Measurements from ENCODE around the gene PLCZ1. TPM values are rescaled to one million over a fixed set of nuclear protein-coding genes. Genes with fewer than 3 reads are reported as not detected.

Gene PLCZ1
- 0.33 TPM in 1 of 2 replicates, not detected in the other for total RNA-seq

GRCh38 chr12:18737819-18738218, at the start of gene PLCZ1, which contains the start of gene CAPZA3:
PLCZ1 (minus strand) TSS chr12:18738012; CDS start chr12:18737371, 641 bp downstream.
CAPZA3 (plus strand) TSS chr12:18738119; CDS start chr12:18738269, 150 bp downstream.

Other genes with a start within 250 kb of the PLCZ1 start
- gene CAPZA3, start 107 bp upstream of the PLCZ1 start, total RNA-seq: not detected in 2 replicates